ENCODE measurements around the gene OPCML. TPM values are rescaled to one million over a fixed set of nuclear protein-coding genes. Genes with fewer than 3 reads are reported as not detected.

Gene OPCML
- total and polyA plus RNA-seq, 2 donors from 2014 or later = 0.77 to 1.1 TPM

- Histone ChIP-seq H3K9ac (ENCODE audit: low read length in 3 of 3) (no peak overlapping the region), H3K9me3 (ENCODE audit: control insufficient read depth in 2 of 3, insufficient read depth in 1 of 3, low read length in 3 of 3) (no peaks in the 10 kb centered on the region), H3K27ac (ENCODE audit: low read depth in 2 of 2, low read length in 2 of 2) (no peak overlapping the region), H3K36me3 (ENCODE audit: control insufficient read depth in 2 of 3, insufficient read depth in 3 of 3, low read length in 3 of 3) (no peaks in the 10 kb centered on the region), H3K4me3 (ENCODE audit: low read length in 3 of 3) (no peak overlapping the region), H3K4me1 (ENCODE audit: control insufficient read depth in 2 of 3, insufficient read depth in 2 of 3, low read depth in 1 of 3, low read length in 3 of 3) (no peaks in the 10 kb centered on the region), H3K27me3 (ENCODE audit: control insufficient read depth, insufficient read depth, low read length) (peaks cover 2% of the 10 kb centered on the region)
- no peak for DNase-seq
- TF ChIP-seq, protein P1, sequence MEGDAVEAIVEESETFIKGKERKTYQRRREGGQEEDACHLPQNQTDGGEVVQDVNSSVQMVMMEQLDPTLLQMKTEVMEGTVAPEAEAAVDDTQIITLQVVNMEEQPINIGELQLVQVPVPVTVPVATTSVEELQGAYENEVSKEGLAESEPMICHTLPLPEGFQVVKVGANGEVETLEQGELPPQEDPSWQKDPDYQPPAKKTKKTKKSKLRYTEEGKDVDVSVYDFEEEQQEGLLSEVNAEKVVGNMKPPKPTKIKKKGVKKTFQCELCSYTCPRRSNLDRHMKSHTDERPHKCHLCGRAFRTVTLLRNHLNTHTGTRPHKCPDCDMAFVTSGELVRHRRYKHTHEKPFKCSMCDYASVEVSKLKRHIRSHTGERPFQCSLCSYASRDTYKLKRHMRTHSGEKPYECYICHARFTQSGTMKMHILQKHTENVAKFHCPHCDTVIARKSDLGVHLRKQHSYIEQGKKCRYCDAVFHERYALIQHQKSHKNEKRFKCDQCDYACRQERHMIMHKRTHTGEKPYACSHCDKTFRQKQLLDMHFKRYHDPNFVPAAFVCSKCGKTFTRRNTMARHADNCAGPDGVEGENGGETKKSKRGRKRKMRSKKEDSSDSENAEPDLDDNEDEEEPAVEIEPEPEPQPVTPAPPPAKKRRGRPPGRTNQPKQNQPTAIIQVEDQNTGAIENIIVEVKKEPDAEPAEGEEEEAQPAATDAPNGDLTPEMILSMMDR (IDR thresholded peaks at IDR 0.05; ENCODE audit: borderline replicate concordance, extremely low read depth, insufficient read depth) = no peak
- intact Hi-C loops (cut with DNase I) = no loop called here
- no peak for FAIRE-seq
Measured at GRCh38 chr11:132988411-132988810, 543.9 kb downstream of the OPCML start.

DNA sequence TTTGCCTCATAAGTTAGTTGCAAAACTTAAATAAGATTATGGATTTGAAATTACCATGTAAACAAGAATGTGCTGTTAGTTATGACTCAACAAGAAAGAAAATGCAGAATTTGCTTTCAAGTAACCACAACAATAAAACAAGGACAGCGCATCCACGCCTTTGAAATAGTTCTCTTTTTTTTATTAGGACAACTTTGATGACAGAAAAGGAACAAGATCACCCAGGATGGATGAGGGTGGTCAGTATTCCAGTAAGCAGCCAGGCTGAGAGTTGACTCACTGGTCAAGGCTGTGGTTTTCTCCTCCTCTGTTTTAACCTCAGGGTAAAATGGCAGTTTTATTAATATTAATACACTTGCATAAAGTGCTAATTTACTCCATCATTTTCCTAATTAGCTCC is 544.4 kb downstream of the OPCML start:
- TF ChIP-seq, protein P1 (IDR thresholded peaks at IDR 0.05; ENCODE audit: borderline replicate concordance, extremely low read depth, insufficient read depth) = no peak
- Histone ChIP-seq H3K4me1 (ENCODE audit: control insufficient read depth in 2 of 3, insufficient read depth in 2 of 3, low read depth in 1 of 3, low read length in 3 of 3) (no peaks in the 10 kb centered on the region), H3K36me3 (ENCODE audit: control insufficient read depth in 2 of 3, insufficient read depth in 3 of 3, low read length in 3 of 3) (no peaks in the 10 kb centered on the region), H3K27ac (ENCODE audit: low read depth in 2 of 2, low read length in 2 of 2) (no peak overlapping the region), H3K4me3 (ENCODE audit: low read length in 3 of 3) (no peak overlapping the region), H3K27me3 (ENCODE audit: control insufficient read depth, insufficient read depth, low read length) (no peaks in the 10 kb centered on the region), H3K9me3 (ENCODE audit: control insufficient read depth in 2 of 3, insufficient read depth in 1 of 3, low read length in 3 of 3) (no peaks in the 10 kb centered on the region), H3K9ac (ENCODE audit: low read length in 3 of 3) (no peak overlapping the region)
- DNase-seq (no peak), FAIRE-seq (no peak)
- intact Hi-C loops (cut with DNase I) = no loop called here

- H3K27ac ChIP-seq (ENCODE audit: low read depth in 2 of 2, low read length in 2 of 2) = no peak overlapping the region
- H3K4me3 ChIP-seq (ENCODE audit: low read length in 3 of 3) = no peak overlapping the region
- FAIRE-seq (no peak), DNase-seq (no peak)
- intact Hi-C loops (cut with DNase I) = no loop called here
- peaks cover 0 to 2% (median 0%) of the 10 kb centered on the region in 3 donors for H3K4me1 ChIP-seq (ENCODE audit: control insufficient read depth in 2 of 3, insufficient read depth in 2 of 3, low read depth in 1 of 3, low read length in 3 of 3)
- TF ChIP-seq, protein P1 (IDR thresholded peaks at IDR 0.05; ENCODE audit: borderline replicate concordance, extremely low read depth, insufficient read depth) = no peak
- H3K9me3 ChIP-seq (ENCODE audit: control insufficient read depth in 2 of 3, insufficient read depth in 1 of 3, low read length in 3 of 3) = no peaks in the 10 kb centered on the region
- no peaks in the 10 kb centered on the region for H3K36me3 ChIP-seq (ENCODE audit: control insufficient read depth in 2 of 3, insufficient read depth in 3 of 3, low read length in 3 of 3)
- H3K9ac ChIP-seq (ENCODE audit: low read length in 3 of 3) = no peak overlapping the region
- no peaks in the 10 kb centered on the region for H3K27me3 ChIP-seq (ENCODE audit: control insufficient read depth, insufficient read depth, low read length)
Measured at GRCh38 chr11:132983641-132983978, 548.7 kb downstream of the OPCML start.

All from kidney (tissue), 14 donors.